GF-D8 (cell line): ENCODE measurements around the gene CCDC12.
A peak's percentile ranks its signal among the peaks of the same experiment; 100 is the strongest.

ENCODE experiments used
- DNase-seq: peaks from one replicate; lab custom pipeline; 2025; lab: John Stamatoyannopoulos, UW

The CCDC12 gene

GRCh38 chr3:46892285-46893145, 84.0 kb downstream of the CCDC12 start:
- peak; percentile 42 for DNase-seq

GRCh38 chr3:46891132-46891531, 85.4 kb downstream of the CCDC12 start:
- no peak for DNase-seq

DNA sequence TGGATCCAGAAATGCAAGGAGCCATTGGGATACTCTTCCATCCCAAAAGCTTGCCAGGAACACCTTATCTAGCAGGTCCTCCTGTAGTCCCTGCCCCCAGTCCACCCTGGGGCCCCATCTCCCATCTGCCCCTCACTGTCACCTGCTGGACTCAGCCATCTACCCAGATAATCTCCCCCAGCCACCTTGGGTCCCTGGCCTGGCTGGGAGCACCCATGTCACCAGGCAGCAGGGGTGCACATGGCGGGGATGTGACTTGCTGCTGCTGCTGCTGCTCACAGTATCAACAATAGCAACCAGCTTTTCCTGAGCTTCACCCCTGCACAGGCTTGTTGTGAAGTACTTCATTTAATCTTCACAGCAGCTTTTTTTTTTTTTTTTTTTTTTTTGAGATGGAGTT, 86.4 kb downstream of the CCDC12 start:
- no peak for DNase-seq

GRCh38 chr3:46889381-46890110, 87.0 kb downstream of the CCDC12 start:
- no peak for DNase-seq

DNA sequence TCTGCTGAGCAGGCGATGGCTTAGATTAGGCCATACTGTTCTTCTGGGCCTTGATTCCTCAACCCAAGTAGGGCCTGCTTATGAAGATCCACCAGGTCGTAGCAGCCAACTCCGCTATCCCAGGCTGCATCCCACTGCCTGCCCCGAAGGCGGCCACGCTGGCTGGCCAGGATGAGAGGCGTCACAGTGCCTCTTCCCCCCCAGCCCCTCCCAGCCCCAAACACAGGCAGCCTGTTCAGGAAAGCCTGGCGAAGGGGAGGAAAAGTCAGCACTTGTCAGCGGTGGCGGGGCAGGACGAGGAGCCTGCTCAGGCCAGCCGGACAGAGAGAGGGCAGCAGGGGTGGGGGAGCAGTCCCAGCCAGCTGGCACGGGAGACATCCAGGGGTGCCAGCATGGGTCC, 87.8 kb downstream of the CCDC12 start:
- DNase-seq = no peak

DNA sequence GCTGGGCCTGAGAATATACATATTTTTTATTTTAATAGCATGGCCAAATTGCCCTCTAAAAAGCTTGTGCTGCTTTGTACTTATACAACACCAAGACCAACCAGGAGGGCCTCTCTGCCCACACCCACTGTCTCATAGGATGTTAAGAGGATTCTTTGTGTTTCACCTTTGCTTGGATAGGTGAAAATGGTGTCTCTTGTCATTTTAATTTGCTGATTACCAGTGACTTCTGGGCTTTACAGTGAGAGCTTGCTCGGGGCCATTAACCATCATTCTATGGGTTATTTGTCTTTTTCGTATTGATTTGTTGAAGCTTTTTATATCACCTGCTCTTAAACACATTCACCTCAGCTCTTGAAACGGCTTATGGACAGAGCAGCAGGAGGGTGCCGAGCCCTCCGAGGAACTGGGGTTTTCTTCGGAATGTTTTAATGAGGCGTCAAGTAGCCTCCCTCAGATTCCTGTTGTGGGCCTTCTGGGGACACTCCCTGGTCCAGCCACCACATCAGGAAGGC, 88.5 kb downstream of the CCDC12 start:
- DNase-seq = no peak

DNA sequence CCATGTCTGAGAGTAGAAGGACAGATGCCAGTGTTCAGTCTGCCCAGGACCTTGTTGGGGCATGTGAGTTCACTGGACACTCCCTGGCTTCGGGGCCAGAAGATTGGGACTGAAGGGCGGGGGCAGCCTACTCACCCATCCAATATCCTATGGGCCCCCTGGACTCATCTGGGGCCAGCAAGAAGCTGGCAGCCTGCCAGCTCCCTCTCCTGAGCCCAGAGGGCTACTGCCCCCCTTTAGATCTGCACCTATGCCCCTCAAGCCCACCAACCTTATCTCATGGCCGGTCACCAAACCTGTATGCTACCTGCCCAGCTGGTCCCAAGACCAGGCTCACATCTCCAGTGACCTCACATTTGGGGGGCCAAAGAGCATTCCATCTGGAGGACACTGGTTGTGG, 90.9 kb downstream of the CCDC12 start:
- no peak for DNase-seq

DNA sequence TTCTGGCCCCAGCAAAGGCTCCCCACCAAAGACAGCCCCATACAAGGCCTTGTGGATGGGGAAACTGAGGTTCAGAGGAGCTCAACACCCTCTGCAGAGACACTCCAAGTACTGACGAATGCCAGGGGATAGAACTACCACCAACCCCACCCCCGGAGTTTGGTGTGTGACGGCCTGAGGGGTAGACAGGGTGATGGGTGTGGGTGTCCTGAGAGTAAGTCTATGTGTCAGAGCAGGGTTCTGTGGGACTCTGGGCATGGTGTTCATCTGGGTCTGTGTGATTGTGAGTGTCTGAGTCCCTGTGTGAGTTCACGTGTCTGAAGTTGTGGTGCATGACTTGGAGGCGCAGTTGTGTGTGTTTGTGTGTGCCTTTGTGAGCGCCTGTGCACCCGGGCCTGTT, 91.6 kb downstream of the CCDC12 start:
- no peak for DNase-seq

DNA sequence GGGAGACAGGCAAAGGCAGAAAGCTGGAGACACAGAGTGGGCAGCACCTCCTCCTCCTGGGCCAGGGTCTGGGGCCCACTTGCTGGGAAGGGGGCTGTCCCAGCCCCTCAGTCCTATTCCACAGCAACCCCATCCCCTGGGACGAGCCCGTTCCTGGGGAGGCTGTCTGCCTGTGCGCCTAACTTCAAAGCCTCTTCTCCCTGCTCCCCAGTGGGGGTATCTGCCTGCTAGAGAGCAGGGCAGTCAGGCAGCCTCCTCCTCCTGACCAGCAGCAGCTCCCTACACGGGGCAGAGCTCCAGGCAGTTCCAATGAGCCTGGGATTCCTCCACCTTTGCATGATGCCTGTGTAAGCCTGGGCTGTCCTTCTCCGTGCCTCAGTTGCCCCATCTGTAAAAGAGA, 92.1 kb downstream of the CCDC12 start:
- no peak for DNase-seq

DNA sequence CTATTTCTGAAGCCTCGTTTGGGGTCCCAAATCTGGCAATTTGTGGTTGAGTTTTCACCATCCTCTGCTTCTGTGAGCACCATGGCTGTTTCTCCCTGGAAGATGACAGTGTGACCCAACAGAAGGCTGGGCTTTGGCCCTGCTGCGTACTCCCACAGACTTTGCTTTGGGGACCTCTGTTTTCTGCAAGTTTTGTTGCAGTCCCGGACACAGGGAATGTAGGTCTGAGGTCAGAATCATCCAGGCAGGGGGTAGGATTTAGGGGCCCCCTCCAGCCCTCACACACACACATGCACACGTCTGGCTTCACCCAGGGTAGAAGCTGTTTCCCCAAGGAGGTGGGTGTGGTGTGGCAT, 92.7 kb downstream of the CCDC12 start:
- no peak for DNase-seq

GRCh38 chr3:46883054-46883829, 93.3 kb downstream of the CCDC12 start:
- no peak for DNase-seq

- no peak for DNase-seq
Measured at GRCh38 chr3:46882377-46883053, 94.0 kb downstream of the CCDC12 start.

- DNase-seq = no peak
Measured at GRCh38 chr3:46881596-46882376, 94.8 kb downstream of the CCDC12 start.

GRCh38 chr3:46880884-46881595, 95.5 kb downstream of the CCDC12 start:
- DNase-seq = no peak

GRCh38 chr3:46878781-46879436, 97.6 kb downstream of the CCDC12 start:
- no peak for DNase-seq

GRCh38 chr3:46877406-46878125, 99.0 kb downstream of the CCDC12 start, which contains the start of gene PTH1R:
Gene PTH1R (plus strand): TSS chr3:46877721. CDS start chr3:46883560, 5,839 bp downstream.
- DNase-seq = no peak

DNA sequence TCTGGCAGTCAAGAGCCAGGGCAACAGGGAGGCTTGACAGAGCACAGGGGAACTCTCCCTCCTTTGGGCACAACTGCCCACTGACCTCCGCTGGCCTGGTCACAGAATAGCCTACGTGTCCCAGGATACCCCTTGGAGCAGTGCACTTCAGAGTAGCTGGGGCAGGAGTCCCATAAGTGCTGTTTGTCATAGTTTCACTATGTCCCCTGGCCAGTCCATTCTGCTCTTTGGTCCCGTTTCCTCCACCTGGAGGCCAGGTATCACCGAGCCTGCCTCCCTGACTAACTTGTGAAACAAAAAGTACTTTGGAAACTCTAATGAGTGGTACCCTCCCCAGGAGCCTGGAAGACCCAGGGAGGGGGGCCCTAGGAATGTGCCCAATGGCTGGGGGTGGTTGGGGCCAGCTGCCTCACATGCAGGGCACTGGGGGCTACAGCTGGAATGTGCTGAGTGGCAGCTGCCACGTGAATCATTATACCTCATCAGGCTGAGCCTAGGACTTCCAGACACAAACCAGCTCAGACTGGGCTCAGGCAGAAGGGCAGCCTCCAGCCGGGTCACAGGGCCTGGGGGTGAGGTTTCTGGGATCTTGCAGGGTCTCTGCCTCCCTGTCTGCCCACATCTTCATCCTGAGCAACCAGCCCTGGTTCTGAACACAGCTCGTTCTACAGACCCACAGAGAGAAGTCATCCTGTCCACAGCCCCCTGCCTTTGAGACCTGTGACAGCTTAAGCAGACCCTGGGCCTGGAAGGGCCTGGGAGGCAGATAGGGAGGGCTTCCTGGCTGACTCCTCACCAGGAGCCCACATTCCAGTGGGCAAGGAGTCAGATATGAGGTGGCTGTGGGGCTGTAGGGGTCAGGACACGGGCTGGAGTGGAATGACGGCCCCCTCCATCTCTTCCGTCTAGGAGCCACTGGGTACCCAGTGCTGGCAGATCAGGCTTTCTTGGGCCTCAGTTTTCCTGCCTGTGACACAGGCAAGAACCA, 99.9 kb downstream of the CCDC12 start:
- DNase-seq = no peak

- DNase-seq = no peak
Measured at GRCh38 chr3:46875560-46875959, 101.0 kb downstream of the CCDC12 start.
